Ascending aorta (tissue), 2 donors: ENCODE data around the gene P2RY8. TPM values are rescaled to one million over a fixed set of nuclear protein-coding genes. Genes with fewer than 3 reads are reported as not detected.

ENCODE experiments used
- DNase-seq, 2 donors: peaks; one replicate each; pipeline ENCODE4 v3.0.0-alpha.2; 2019; ENCODE audit warnings: low spot score in 2 of 2
- H3K27ac ChIP-seq, 2 donors: fragments of 200-600 bp; sonication (generic); one replicate each; pipeline ENCODE4 v1.5.1; 2016 to 2017; ENCODE audit warnings: mild to moderate bottlenecking in 1 of 2
- H3K27me3 ChIP-seq: fragments of 200-600 bp; sonication (generic); one replicate; pipeline ENCODE4 v1.5.1; 2017
- H3K36me3 ChIP-seq, 2 donors: fragments of 200-600 bp; sonication (generic); one replicate each; pipeline ENCODE4 v1.5.1; 2016
- H3K4me1 ChIP-seq, 2 donors: fragments of 200-600 bp; sonication (generic); one replicate each; pipeline ENCODE4 v1.5.1; 2016 to 2017; ENCODE audit warnings: mild to moderate bottlenecking in 1 of 2
- H3K4me3 ChIP-seq, 2 donors: fragments of 200-600 bp; sonication (generic); one replicate each; pipeline ENCODE4 v1.5.1; 2016 to 2017; ENCODE audit warnings: mild to moderate bottlenecking in 1 of 2
- H3K9me3 ChIP-seq, 2 donors: fragments of 200-600 bp; sonication (generic); one replicate each; pipeline ENCODE4 v1.5.1; 2016
- CTCF ChIP-seq, 3 experiments: fragments of 200-600 bp in 2 of 3; fragments of 450-650 bp in 1 of 3; sonication (generic) in 2 of 3; IDR thresholded peaks; one replicate each; pipeline ENCODE4 v1.5.1; 2016 to 2019; ENCODE audit warnings: antibody characterized with exemption in 3 of 3, mild to moderate bottlenecking in 1 of 3, moderate library complexity in 1 of 3
- intact Hi-C: fragments of 100-400 bp; cut with DNase I; formaldehyde crosslinking; loops from one replicate; pipeline ENCODE4 v1.15.1; 2023
- total RNA-seq: library from RNA; depleted of rRNA; stranded (reverse); fragments of >200 nt; gene quantifications from one replicate; pipeline ENCODE4 v1.1.0, GENCODE V29; 2016

Gene P2RY8
- total RNA-seq, 1 donor from 2014 or later = 2.2 TPM

- Histone ChIP-seq H3K27me3 (peaks cover 4% of the 10 kb centered on the region), H3K9me3 (no peaks in the 10 kb centered on the region), H3K36me3 (no peaks in the 10 kb centered on the region), H3K27ac (no peak overlapping the region), H3K4me1 (no peaks in the 10 kb centered on the region), H3K4me3 (no peak overlapping the region)
- no peak for DNase-seq
- intact Hi-C loops = no loop called here
- TF ChIP-seq CTCF (IDR thresholded peaks at IDR 0.05) = no peak
Observed at GRCh38 chrX:1464971-1465285, 72.1 kb downstream of the P2RY8 start.

GRCh38 chrX:1464041-1464970 is 72.7 kb downstream of the P2RY8 start:
- H3K36me3 ChIP-seq = no peaks in the 10 kb centered on the region
- no peak for TF ChIP-seq CTCF (IDR thresholded peaks at IDR 0.05)
- H3K9me3 ChIP-seq = no peaks in the 10 kb centered on the region
- peaks cover 4% of the 10 kb centered on the region for H3K27me3 ChIP-seq
- H3K4me1 ChIP-seq = no peaks in the 10 kb centered on the region
- DNase-seq = peak in 1 of 2 donors; percentile 51
- H3K4me3 ChIP-seq = no peak overlapping the region
- no peak overlapping the region for H3K27ac ChIP-seq
- intact Hi-C loops = no loop called here

GRCh38 chrX:1463581-1463980 is 73.4 kb downstream of the P2RY8 start:
- H3K27ac ChIP-seq = no peak overlapping the region
- H3K36me3 ChIP-seq = no peaks in the 10 kb centered on the region
- no peak for TF ChIP-seq CTCF (IDR thresholded peaks at IDR 0.05)
- peak in 1 of 2 donors; percentile 5 for DNase-seq
- intact Hi-C loops = no loop called here
- H3K4me3 ChIP-seq = no peak overlapping the region
- H3K27me3 ChIP-seq = peaks cover 4% of the 10 kb centered on the region
- no peaks in the 10 kb centered on the region for H3K9me3 ChIP-seq
- H3K4me1 ChIP-seq = no peaks in the 10 kb centered on the region

- no peak overlapping the region for H3K4me3 ChIP-seq
- H3K27me3 ChIP-seq = peaks cover 4% of the 10 kb centered on the region
- H3K27ac ChIP-seq = no peak overlapping the region
- no peak for TF ChIP-seq CTCF (IDR thresholded peaks at IDR 0.05)
- intact Hi-C loops = no loop called here
- DNase-seq = peak in 1 of 2 donors; percentile 60
- H3K9me3 ChIP-seq = no peaks in the 10 kb centered on the region
- H3K36me3 ChIP-seq = no peaks in the 10 kb centered on the region
- H3K4me1 ChIP-seq = no peaks in the 10 kb centered on the region
Observed at GRCh38 chrX:1462596-1463251, 74.3 kb downstream of the P2RY8 start.

GRCh38 chrX:1462110-1462509 is 74.9 kb downstream of the P2RY8 start:
- Histone ChIP-seq H3K9me3 (no peaks in the 10 kb centered on the region), H3K4me1 (no peaks in the 10 kb centered on the region), H3K4me3 (no peak overlapping the region), H3K36me3 (no peaks in the 10 kb centered on the region), H3K27ac (no peak overlapping the region), H3K27me3 (peaks cover 4% of the 10 kb centered on the region)
- intact Hi-C loops = no loop called here
- DNase-seq = no peak
- no peak for TF ChIP-seq CTCF (IDR thresholded peaks at IDR 0.05)
